Mesenchymal stem cell (in vitro differentiated cells and primary cell): ENCODE measurements around the gene TUBB6.

Experiments
- DNase-seq: peaks from one replicate; pipeline ENCODE4 v3.0.0-alpha.2; 2013
- H2AFZ ChIP-seq: one replicate; pipeline ENCODE4 v1.6.1; 2013; ENCODE audit warnings: low read depth, mild to moderate bottlenecking, control low read depth, inconsistent platforms, low read length, moderate library complexity
- H2AK5ac ChIP-seq: 2 replicates; pipeline ENCODE4 v1.6.1; 2013; ENCODE audit warnings: low read length, moderate library complexity, mild to moderate bottlenecking, inconsistent platforms; ENCODE audit not compliant: severe bottlenecking
- H2BK120ac ChIP-seq: one replicate; pipeline ENCODE4 v1.6.1; 2013; ENCODE audit warnings: low read depth, mild to moderate bottlenecking, inconsistent platforms, low read length, moderate library complexity
- H2BK12ac ChIP-seq, 2 experiments: one replicate each; pipeline ENCODE4 v1.6.1; 2013; ENCODE audit warnings: inconsistent platforms in 2 of 2, low read length in 2 of 2, mild to moderate bottlenecking in 2 of 2, moderate library complexity in 2 of 2, control low read depth in 1 of 2
- H2BK15ac ChIP-seq: one replicate; pipeline ENCODE4 v1.6.1; 2013; ENCODE audit warnings: mild to moderate bottlenecking, low read depth, inconsistent platforms; ENCODE audit not compliant: poor library complexity, severe bottlenecking
- H2BK5ac ChIP-seq: 2 replicates; pipeline ENCODE4 v1.6.1; 2013; ENCODE audit warnings: low read depth, mild to moderate bottlenecking, low read length, control low read depth, inconsistent platforms; ENCODE audit not compliant: poor library complexity, severe bottlenecking
- H3K14ac ChIP-seq, 2 experiments: one replicate each; pipeline ENCODE4 v1.6.1; 2013; ENCODE audit warnings: inconsistent platforms in 2 of 2, low read length in 2 of 2, control low read depth in 1 of 2, mild to moderate bottlenecking in 1 of 2, moderate library complexity in 1 of 2
- H3K18ac ChIP-seq, 2 experiments: one replicate each; pipeline ENCODE4 v1.6.1; 2013; ENCODE audit warnings: inconsistent platforms in 2 of 2, low read length in 2 of 2, control low read depth in 1 of 2, low read depth in 1 of 2, mild to moderate bottlenecking in 1 of 2
- H3K23ac ChIP-seq, 2 experiments: one replicate each; pipeline ENCODE4 v1.6.1; 2013; ENCODE audit warnings: inconsistent platforms in 2 of 2, low read length in 2 of 2, mild to moderate bottlenecking in 2 of 2, moderate library complexity in 2 of 2, control low read depth in 1 of 2
- H3K27ac ChIP-seq: 2 replicates; pipeline ENCODE4 v1.5.1; 2013; ENCODE audit warnings: mild to moderate bottlenecking, moderate library complexity, low read length, control low read depth, inconsistent platforms; ENCODE audit not compliant: poor library complexity, severe bottlenecking
- H3K27me3 ChIP-seq, 2 experiments: 2 replicates each; pipeline versions ENCODE4 v1.6.1 to v1.7.0; 2013; ENCODE audit warnings: low read length in 2 of 2, mild to moderate bottlenecking in 2 of 2, moderate library complexity in 2 of 2, control low read depth in 1 of 2, inconsistent platforms in 1 of 2; ENCODE audit not compliant: control insufficient read depth in 1 of 2, insufficient read depth in 1 of 2
- H3K36me3 ChIP-seq, 2 experiments: 2 replicates each; pipeline versions ENCODE4 v1.6.1 to v1.7.0; 2013; ENCODE audit warnings: low read length in 2 of 2, control low read depth in 1 of 2, inconsistent platforms in 1 of 2, low read depth in 1 of 2, mild to moderate bottlenecking in 1 of 2; ENCODE audit not compliant: insufficient read depth in 2 of 2, control insufficient read depth in 1 of 2
- H3K4ac ChIP-seq, 2 experiments: one replicate each; pipeline ENCODE4 v1.6.1; 2013; ENCODE audit warnings: inconsistent platforms in 2 of 2, low read length in 2 of 2, mild to moderate bottlenecking in 2 of 2, moderate library complexity in 2 of 2, control low read depth in 1 of 2, low read depth in 1 of 2
- H3K4me1 ChIP-seq: 2 replicates; pipeline ENCODE4 v1.6.1; 2013; ENCODE audit warnings: low read depth, low read length, control low read depth; ENCODE audit not compliant: control insufficient read depth, insufficient read depth
- H3K4me2 ChIP-seq: 2 replicates; pipeline ENCODE4 v1.6.1; 2013; ENCODE audit warnings: low read length, mild to moderate bottlenecking, inconsistent platforms; ENCODE audit not compliant: poor library complexity, severe bottlenecking
- H3K4me3 ChIP-seq, 2 experiments: 2 replicates each; pipeline versions ENCODE4 v1.5.1 to v1.7.0; 2013; ENCODE audit warnings: low read length in 2 of 2, mild to moderate bottlenecking in 2 of 2, control low read depth in 1 of 2, low read depth in 1 of 2; ENCODE audit not compliant: insufficient read depth in 1 of 2
- H3K79me1 ChIP-seq: replicated peaks from 2 replicates; pipeline ENCODE4 v1.6.1; 2013; ENCODE audit warnings: mild to moderate bottlenecking, control low read depth, low read length, inconsistent platforms; ENCODE audit not compliant: poor library complexity, severe bottlenecking
- H3K9ac ChIP-seq: 2 replicates; pipeline ENCODE4 v1.7.0; 2013; ENCODE audit warnings: mild to moderate bottlenecking, low read length, moderate library complexity
- H3K9me3 ChIP-seq: 2 replicates; pipeline ENCODE4 v1.7.0; 2013; ENCODE audit warnings: mild to moderate bottlenecking, low read length; ENCODE audit not compliant: control insufficient read depth
- H4K8ac ChIP-seq: one replicate; pipeline ENCODE4 v1.6.1; 2013; ENCODE audit warnings: inconsistent platforms, mild to moderate bottlenecking, low read length, moderate library complexity
- H4K91ac ChIP-seq: one replicate; pipeline ENCODE4 v1.6.1; 2013; ENCODE audit warnings: mild to moderate bottlenecking, low read length, inconsistent platforms
- WGBS: methylation state at CpG from one replicate; pipeline ENCODE4 v1.1.7; 2013; ENCODE audit warnings: mixed read lengths; 5-methylcytosine and 5-hydroxymethylcytosine counted together

The TUBB6 gene

DNA sequence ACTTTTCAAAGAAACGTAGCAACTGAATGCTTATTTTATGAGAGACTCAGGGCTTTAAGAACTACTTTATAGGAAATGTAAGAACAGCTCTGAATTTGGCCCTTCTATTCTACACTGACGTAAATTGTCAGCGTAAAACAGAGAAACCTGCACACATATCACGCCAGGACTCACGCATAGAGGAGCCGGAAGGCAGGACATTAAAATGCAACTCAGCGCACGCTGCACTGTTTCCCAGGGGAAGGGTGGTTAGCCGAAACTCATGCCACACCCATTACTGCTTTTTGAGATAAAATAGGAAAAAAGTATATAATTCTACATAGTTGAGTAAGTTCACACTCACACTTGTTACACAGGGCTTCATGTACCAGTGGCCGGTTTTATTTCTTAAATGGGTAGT is 7.4 kb downstream of the TUBB6 start:
- Histone ChIP-seq H3K79me1 (peaks cover 2% of the 10 kb centered on the region), H3K4me1 (peaks cover 6% of the 10 kb centered on the region), H2BK5ac (no peak overlapping the region), H3K14ac (no peak overlapping the region), H2BK12ac (no peak overlapping the region), H3K4me2 (no peak overlapping the region), H3K18ac (no peak overlapping the region), H2AK5ac (no peak overlapping the region), H3K4me3 (peak overlapping the region in 1 of 2 experiments; percentile 47), H3K27me3 (no peaks in the 10 kb centered on the region), H3K4ac (no peak overlapping the region), H2BK15ac (no peak overlapping the region), H2BK120ac (no peak overlapping the region), H4K8ac (no peak overlapping the region), H4K91ac (no peak overlapping the region), H3K9ac (peak overlapping the region; percentile 86), H3K9me3 (peaks cover 11% of the 10 kb centered on the region), H3K27ac (no peak overlapping the region), H2AFZ (no peak overlapping the region), H3K23ac (no peak overlapping the region), H3K36me3 (peaks cover 39 to 92% of the 10 kb centered on the region in 2 experiments)
- no peak for DNase-seq
- 94% methylated on average over 8 of the region's 10 CpGs for WGBS

DNA sequence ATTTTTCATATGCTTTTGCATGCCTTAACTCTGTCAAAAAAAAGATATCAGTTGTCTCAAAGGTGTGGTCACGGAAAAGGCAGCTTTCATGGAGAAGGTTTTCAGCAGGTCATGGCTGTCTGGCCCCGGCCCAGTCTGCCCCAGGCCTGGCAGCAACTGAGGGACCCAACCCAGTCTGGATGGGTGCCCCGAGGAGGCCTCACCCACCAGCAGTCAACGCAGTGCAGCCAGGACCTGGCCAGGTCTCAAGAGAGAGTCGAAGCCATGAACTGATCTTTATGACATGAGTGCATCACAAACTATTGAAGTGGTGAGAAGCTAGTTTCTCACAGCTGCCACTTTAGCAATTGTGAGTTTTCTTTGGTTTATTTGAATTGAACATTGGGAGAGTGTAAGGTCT is 7.9 kb downstream of the TUBB6 start:
- H3K36me3 ChIP-seq = peaks cover 37 to 92% of the 10 kb centered on the region in 2 experiments
- H3K4me3 ChIP-seq = peak overlapping the region in 1 of 2 experiments; percentile 47
- H4K8ac ChIP-seq = no peak overlapping the region
- no peak overlapping the region for H3K14ac ChIP-seq
- no peak overlapping the region for H3K4me2 ChIP-seq
- H2BK120ac ChIP-seq = no peak overlapping the region
- H3K79me1 ChIP-seq = peaks cover 3% of the 10 kb centered on the region
- no peak overlapping the region for H3K27ac ChIP-seq
- no peak overlapping the region for H2AK5ac ChIP-seq
- WGBS = 96% methylated on average over 5 of the region's 5 CpGs
- no peak overlapping the region for H2BK15ac ChIP-seq
- H3K9me3 ChIP-seq = peaks cover 11% of the 10 kb centered on the region
- H2AFZ ChIP-seq = no peak overlapping the region
- DNase-seq = no peak
- H3K23ac ChIP-seq = no peak overlapping the region
- H3K9ac ChIP-seq = peak overlapping the region; percentile 86
- H2BK12ac ChIP-seq = no peak overlapping the region
- no peak overlapping the region for H3K18ac ChIP-seq
- no peaks in the 10 kb centered on the region for H3K27me3 ChIP-seq
- H3K4me1 ChIP-seq = peaks cover 7% of the 10 kb centered on the region
- H4K91ac ChIP-seq = no peak overlapping the region
- no peak overlapping the region for H2BK5ac ChIP-seq
- no peak overlapping the region for H3K4ac ChIP-seq

GRCh38 chr18:12317664-12318333 is 9.8 kb downstream of the TUBB6 start:
- Histone ChIP-seq H3K27me3 (no peaks in the 10 kb centered on the region), H3K18ac (no peak overlapping the region), H3K14ac (no peak overlapping the region), H3K4me1 (peaks cover 13% of the 10 kb centered on the region), H2BK12ac (no peak overlapping the region), H3K9me3 (no peaks in the 10 kb centered on the region), H3K4me3 (no peak overlapping the region), H2BK5ac (no peak overlapping the region), H3K9ac (peak overlapping the region; percentile 65), H3K4me2 (no peak overlapping the region), H2AK5ac (no peak overlapping the region), H3K27ac (no peak overlapping the region), H3K23ac (no peak overlapping the region), H4K8ac (no peak overlapping the region), H2AFZ (no peak overlapping the region), H3K36me3 (peaks cover 36 to 91% of the 10 kb centered on the region in 2 experiments), H4K91ac (no peak overlapping the region), H2BK15ac (no peak overlapping the region), H3K79me1 (peaks cover 3% of the 10 kb centered on the region), H3K4ac (no peak overlapping the region), H2BK120ac (no peak overlapping the region)
- 84% methylated on average over 6 of the region's 6 CpGs for WGBS
- peak; percentile 81 for DNase-seq

DNA sequence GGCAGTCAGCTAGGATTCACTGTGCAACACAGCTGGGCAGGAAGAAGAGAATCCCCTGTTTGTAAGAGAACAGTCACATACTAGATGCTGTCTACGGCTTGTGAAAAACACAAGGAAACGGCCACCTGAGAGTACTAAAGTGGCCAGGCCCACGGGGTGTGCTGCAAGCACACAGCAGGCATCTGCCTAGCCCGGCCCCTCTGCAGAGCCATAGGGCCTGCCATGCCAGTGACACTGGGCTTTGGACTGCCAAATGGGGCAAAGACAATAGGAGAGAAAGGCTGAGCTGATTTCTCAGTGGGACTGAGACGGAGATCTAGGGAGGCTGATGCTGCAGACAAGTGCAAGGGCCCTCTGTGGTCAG is 10.3 kb downstream of the TUBB6 start:
- no peak overlapping the region for H3K4me2 ChIP-seq
- H3K36me3 ChIP-seq = peaks cover 39 to 91% of the 10 kb centered on the region in 2 experiments
- no peak overlapping the region for H3K4me3 ChIP-seq
- peaks cover 5% of the 10 kb centered on the region for H3K79me1 ChIP-seq
- peak overlapping the region; percentile 65 for H3K9ac ChIP-seq
- H2BK5ac ChIP-seq = no peak overlapping the region
- H2AK5ac ChIP-seq = no peak overlapping the region
- WGBS = 74% methylated on average over 5 of the region's 5 CpGs
- no peak overlapping the region for H4K8ac ChIP-seq
- H3K9me3 ChIP-seq = no peaks in the 10 kb centered on the region
- H3K4me1 ChIP-seq = peaks cover 13% of the 10 kb centered on the region
- H3K23ac ChIP-seq = no peak overlapping the region
- no peak overlapping the region for H3K4ac ChIP-seq
- no peak overlapping the region for H4K91ac ChIP-seq
- no peaks in the 10 kb centered on the region for H3K27me3 ChIP-seq
- DNase-seq = no peak
- no peak overlapping the region for H2AFZ ChIP-seq
- H3K27ac ChIP-seq = no peak overlapping the region
- no peak overlapping the region for H3K14ac ChIP-seq
- no peak overlapping the region for H2BK120ac ChIP-seq
- no peak overlapping the region for H2BK15ac ChIP-seq
- H3K18ac ChIP-seq = no peak overlapping the region
- H2BK12ac ChIP-seq = no peak overlapping the region
